ENCODE results near the gene CELA3A.

Gene CELA3A

GRCh38 chr1:22037520-22037919 is 36.1 kb downstream of the CELA3A start:
- no peak overlapping the region for H3K4me3 ChIP-seq (ENCODE audit: low read depth, low read length)
- no peak for TF ChIP-seq CTCF (IDR thresholded peaks at IDR 0.05; ENCODE audit: low read depth, low read length)
- no peak for DNase-seq (ENCODE audit: low read depth, low spot score)
- in situ Hi-C loops (cut with HindIII; ENCODE audit: low sequenced_read_pairs): no loop called here

- in situ Hi-C loops (cut with HindIII; ENCODE audit: low sequenced_read_pairs): no loop called here
Measured at GRCh38 chr1:22038036-22038435, 36.6 kb downstream of the CELA3A start.

GRCh38 chr1:22039594-22040285 is 38.3 kb downstream of the CELA3A start:
- DNase-seq (ENCODE audit: low read depth, low spot score): peak; percentile 55
- TF ChIP-seq CTCF (IDR thresholded peaks at IDR 0.05; ENCODE audit: low read depth, low read length): no peak
- in situ Hi-C loops (cut with HindIII; ENCODE audit: low sequenced_read_pairs): no loop called here
- no peak overlapping the region for H3K4me3 ChIP-seq (ENCODE audit: low read depth, low read length)

More at GRCh38 chr1:22038036-22038435, 36.6 kb downstream of the CELA3A start:
- TF ChIP-seq CTCF (IDR thresholded peaks at IDR 0.05; ENCODE audit: low read depth, low read length): no peak
- no peak for DNase-seq (ENCODE audit: low read depth, low spot score)
- no peak overlapping the region for H3K4me3 ChIP-seq (ENCODE audit: low read depth, low read length)

- H3K4me3 ChIP-seq (ENCODE audit: low read depth, low read length): no peak overlapping the region
- no peak for TF ChIP-seq CTCF (IDR thresholded peaks at IDR 0.05; ENCODE audit: low read depth, low read length)
- DNase-seq (ENCODE audit: low read depth, low spot score): no peak
- in situ Hi-C loops (cut with HindIII; ENCODE audit: low sequenced_read_pairs): no loop called here
Measured at GRCh38 chr1:22040286-22040623, 38.8 kb downstream of the CELA3A start.

- in situ Hi-C loops (cut with HindIII; ENCODE audit: low sequenced_read_pairs): no loop called here
- DNase-seq (ENCODE audit: low read depth, low spot score): no peak
- no peak for TF ChIP-seq CTCF (IDR thresholded peaks at IDR 0.05; ENCODE audit: low read depth, low read length)
- no peak overlapping the region for H3K4me3 ChIP-seq (ENCODE audit: low read depth, low read length)
Measured at GRCh38 chr1:22041505-22041904, 40.0 kb downstream of the CELA3A start.

GRCh38 chr1:22043198-22043769 is 41.8 kb downstream of the CELA3A start:
- no peak overlapping the region for H3K4me3 ChIP-seq (ENCODE audit: low read depth, low read length)
- in situ Hi-C loops (cut with HindIII; ENCODE audit: low sequenced_read_pairs): no loop called here
- DNase-seq (ENCODE audit: low read depth, low spot score): no peak
- no peak for TF ChIP-seq CTCF (IDR thresholded peaks at IDR 0.05; ENCODE audit: low read depth, low read length)
